HG03095 (cell line): ENCODE data around the gene TP53I11.

Source experiments
- ATAC-seq: cut with Tn5 transposase; IDR thresholded peaks from one replicate; pipeline ENCODE4 v1.9.1; 2021; ENCODE audit warnings: moderate library complexity; ENCODE audit not compliant: unreplicated experiment

The TP53I11 gene

GRCh38 chr11:44957776-44958564 is 7.3 kb upstream of the TP53I11 start:
- ATAC-seq: no peak

GRCh38 chr11:44957040-44957515 is 6.4 kb upstream of the TP53I11 start:
- no peak for ATAC-seq

- no peak for ATAC-seq
Measured at GRCh38 chr11:44955015-44955738, 4.5 kb upstream of the TP53I11 start.

- no peak for ATAC-seq
Measured at GRCh38 chr11:44954051-44954906, 3.6 kb upstream of the TP53I11 start.

- no peak for ATAC-seq
Measured at GRCh38 chr11:44952500-44953260, 2.0 kb upstream of the TP53I11 start.

GRCh38 chr11:44952082-44952481 is 1.4 kb upstream of the TP53I11 start:
- no peak for ATAC-seq

- ATAC-seq: no peak
Measured at GRCh38 chr11:44950031-44950624, 555 bp downstream of the TP53I11 start.

GRCh38 chr11:44949160-44950030 is 1.3 kb downstream of the TP53I11 start:
- ATAC-seq: no peak

- no peak for ATAC-seq
Measured at GRCh38 chr11:44948155-44948554, 2.5 kb downstream of the TP53I11 start.

GRCh38 chr11:44947114-44947513 is 3.6 kb downstream of the TP53I11 start:
- ATAC-seq: no peak

- no peak for ATAC-seq
Measured at GRCh38 chr11:44946263-44946662, 4.4 kb downstream of the TP53I11 start.

- ATAC-seq: no peak
Measured at GRCh38 chr11:44945666-44946065, 5.0 kb downstream of the TP53I11 start.

- ATAC-seq: no peak
Measured at GRCh38 chr11:44944853-44945235, 5.8 kb downstream of the TP53I11 start.

- no peak for ATAC-seq
Measured at GRCh38 chr11:44944181-44944852, 6.4 kb downstream of the TP53I11 start.

GRCh38 chr11:44943696-44944095 is 7.0 kb downstream of the TP53I11 start:
- ATAC-seq: no peak

GRCh38 chr11:44943118-44943517 is 7.6 kb downstream of the TP53I11 start:
- no peak for ATAC-seq

GRCh38 chr11:44942029-44942955 is 8.4 kb downstream of the TP53I11 start:
- no peak for ATAC-seq
